ENCODE data around the gene PFN4. TPM values are rescaled to one million over a fixed set of nuclear protein-coding genes. Genes with fewer than 3 reads are reported as not detected.

PFN4 gene, protein sequence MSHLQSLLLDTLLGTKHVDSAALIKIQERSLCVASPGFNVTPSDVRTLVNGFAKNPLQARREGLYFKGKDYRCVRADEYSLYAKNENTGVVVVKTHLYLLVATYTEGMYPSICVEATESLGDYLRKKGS
- total RNA-seq, result 4.1 TPM

GRCh38 chr2:24123195-24123921 lies at the start of gene PFN4, which contains the start of gene FAM228B:
Gene PFN4, minus strand, starts transcription at chr2:24123334. Its CDS starts 799 bp downstream, at chr2:24122535.
Gene FAM228B, plus strand, starts transcription at chr2:24123469. Its CDS starts 893 bp downstream, at chr2:24124362.

GRCh38 chr2:24084386-24085199 lies 38.5 kb downstream of the PFN4 start, which contains the start of gene TP53I3:
Gene TP53I3, minus strand, starts transcription at chr2:24084834. Its CDS starts 508 bp downstream, at chr2:24084326.

GRCh38 chr2:24075915-24076848 lies 47.0 kb downstream of the PFN4 start, which contains the start of gene SF3B6:
Gene SF3B6, minus strand, starts transcription at chr2:24076326. Its CDS starts 97 bp downstream, at chr2:24076229.

Other genes with a start within 250 kb of the PFN4 start
- 92.7 TPM for gene ATAD2B, start 196.2 kb downstream of the PFN4 start, total RNA-seq
- gene UBXN2A, start 182.9 kb downstream of the PFN4 start, total RNA-seq, result 32.9 TPM
- gene MFSD2B, start 113.2 kb downstream of the PFN4 start, total RNA-seq, result 0.60 TPM
- gene WDCP, start 75.9 kb downstream of the PFN4 start, total RNA-seq, result 21.4 TPM
- gene FKBP1B, start 73.6 kb downstream of the PFN4 start, total RNA-seq, result 20.2 TPM
- 90.4 TPM for gene SF3B6, start 47.0 kb downstream of the PFN4 start, total RNA-seq
- gene TP53I3, start 38.5 kb downstream of the PFN4 start, total RNA-seq, result 40.7 TPM
- gene FAM228B, start 135 bp upstream of the PFN4 start, total RNA-seq, result 45.6 TPM
- gene FAM228A, start 51.7 kb upstream of the PFN4 start, total RNA-seq, result 1.6 TPM
- 41.9 TPM for gene ITSN2, start 237.2 kb upstream of the PFN4 start, total RNA-seq

Measured in camera-type eye (tissue), 1 donor.